ENCODE results near the gene TMEM132C.
"Not testable (repeated sequence)": the region's sequence is repeated elsewhere in the genome, so short reads cannot be mapped to it uniquely, and the experiment has no call there.

Gene TMEM132C

GRCh38 chr12:128483526-128484255, 216.7 kb downstream of the TMEM132C start:
- Mint-ChIP-seq H3K27ac (no peak overlapping the region), H3K9me3 (peaks cover 14% of the 10 kb centered on the region), H3K4me3 (no peak overlapping the region), H3K36me3 (no peaks in the 10 kb centered on the region), H3K27me3 (no peaks in the 10 kb centered on the region), H3K4me1 (no peaks in the 10 kb centered on the region)
- CTCF ChIA-PET = no interaction called here
- DNase-seq = no peak

GRCh38 chr12:128497376-128497775, 230.4 kb downstream of the TMEM132C start:
- H3K4me3 Mint-ChIP-seq, H3K27ac Mint-ChIP-seq, H3K36me3 Mint-ChIP-seq, DNase-seq, H3K27me3 Mint-ChIP-seq, H3K9me3 Mint-ChIP-seq, H3K4me1 Mint-ChIP-seq: not testable (repeated sequence)
- CTCF ChIA-PET = interaction anchor here (0.8 kb wide), 1 partner anchor 900 kb away, joined by 3 read pairs; no protein-coding TSS in a partner anchor

DNA sequence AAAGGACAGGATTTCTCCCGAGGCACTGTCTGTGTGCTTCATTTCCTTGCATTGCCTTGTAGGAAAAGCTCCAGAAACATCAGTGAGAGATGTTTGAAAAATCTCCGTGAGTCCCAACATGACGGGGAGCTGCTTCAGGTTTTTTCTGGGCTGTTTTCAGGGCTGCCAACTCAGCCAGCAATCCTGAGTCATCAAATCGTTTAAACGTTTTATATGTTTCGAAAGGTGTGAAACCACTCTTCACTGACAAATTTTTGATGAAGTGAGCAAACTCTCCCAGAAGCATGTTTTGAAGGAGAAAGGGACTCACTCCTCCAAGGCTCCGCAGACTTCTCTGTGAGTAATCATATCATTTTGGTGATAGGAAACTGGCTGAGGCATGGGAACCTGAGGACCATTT, 240.5 kb downstream of the TMEM132C start:
- Mint-ChIP-seq H3K27me3 (no peaks in the 10 kb centered on the region), H3K27ac (no peak overlapping the region), H3K36me3 (no peaks in the 10 kb centered on the region), H3K4me1 (no peaks in the 10 kb centered on the region), H3K9me3 (peaks cover 41% of the 10 kb centered on the region), H3K4me3 (no peak overlapping the region)
- CTCF ChIA-PET = no interaction called here
- no peak for DNase-seq

DNA sequence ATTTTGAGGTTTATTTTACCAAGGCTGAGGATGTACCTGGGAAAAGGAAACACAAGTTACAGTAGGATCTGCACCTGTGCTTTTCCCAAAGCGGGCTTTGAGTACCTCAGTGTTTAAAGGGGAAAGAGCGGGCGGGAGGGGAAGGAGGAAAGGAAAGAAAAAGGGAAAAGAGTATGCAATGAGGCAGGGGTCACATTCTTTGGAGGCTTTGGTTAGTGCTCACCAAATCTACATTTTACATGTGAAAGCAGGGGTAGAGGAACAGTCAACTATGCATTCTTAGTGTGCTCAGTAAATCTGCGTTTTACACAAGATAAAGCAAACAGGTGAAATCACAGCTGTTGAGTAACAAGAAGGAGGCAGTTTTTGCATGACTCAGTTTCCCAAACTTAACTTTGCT, 242.2 kb downstream of the TMEM132C start:
- Mint-ChIP-seq H3K4me3 (no peak overlapping the region), H3K27me3 (no peaks in the 10 kb centered on the region), H3K27ac (no peak overlapping the region), H3K36me3 (peaks cover 2% of the 10 kb centered on the region), H3K4me1 (no peaks in the 10 kb centered on the region), H3K9me3 (peaks cover 50% of the 10 kb centered on the region)
- CTCF ChIA-PET = no interaction called here
- DNase-seq = no peak

DNA sequence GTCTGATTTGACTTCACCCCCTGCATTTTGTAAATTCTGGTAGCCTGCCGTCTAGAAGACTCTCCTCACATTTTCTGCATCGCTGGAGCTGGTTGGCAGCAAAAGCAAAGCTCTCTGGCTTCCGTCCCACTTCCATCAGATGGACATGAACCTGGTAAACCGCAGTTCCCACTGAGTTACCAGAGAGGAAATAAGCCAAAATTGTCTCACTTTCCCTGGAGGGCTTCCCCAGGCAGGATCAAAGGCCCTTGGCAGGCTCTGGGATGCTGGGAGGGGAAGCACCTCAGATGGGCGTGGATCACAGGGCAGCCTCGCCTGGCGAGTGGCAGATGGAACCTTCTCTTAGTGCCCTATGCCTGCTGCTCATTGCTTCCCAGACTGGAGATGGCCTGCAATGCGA, 243.5 kb downstream of the TMEM132C start:
- Mint-ChIP-seq H3K9me3 (peaks cover 58% of the 10 kb centered on the region), H3K36me3 (peaks cover 2% of the 10 kb centered on the region), H3K27ac (no peak overlapping the region), H3K27me3 (no peaks in the 10 kb centered on the region), H3K4me3 (no peak overlapping the region), H3K4me1 (no peaks in the 10 kb centered on the region)
- CTCF ChIA-PET = no interaction called here
- DNase-seq = no peak

GRCh38 chr12:128513331-128513730, 246.4 kb downstream of the TMEM132C start:
- CTCF ChIA-PET = no interaction called here
- Mint-ChIP-seq H3K4me3 (no peak overlapping the region), H3K4me1 (no peaks in the 10 kb centered on the region)

DNA sequence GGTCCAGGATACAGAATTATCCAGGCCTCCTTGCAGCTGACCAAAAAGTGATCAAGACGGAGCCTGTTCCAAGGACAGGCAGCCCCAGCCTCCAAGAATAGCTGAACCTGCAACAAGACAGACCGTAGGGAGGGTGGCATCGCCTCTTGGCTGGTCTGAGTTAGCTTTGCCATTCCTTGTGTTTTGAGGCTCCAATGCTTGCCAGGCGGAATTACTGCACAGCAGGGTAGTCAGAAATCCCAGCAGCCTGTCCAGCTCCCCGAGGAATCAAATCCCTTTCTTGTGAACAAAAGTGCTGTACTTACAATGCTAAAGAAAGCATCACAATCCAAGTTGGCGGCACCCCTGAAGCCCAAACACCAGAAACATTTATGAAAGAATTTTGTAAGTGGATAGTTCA, 246.9 kb downstream of the TMEM132C start:
- Mint-ChIP-seq H3K27ac (no peak overlapping the region), H3K9me3 (peaks cover 51% of the 10 kb centered on the region), H3K4me3 (no peak overlapping the region), H3K27me3 (no peaks in the 10 kb centered on the region), H3K4me1 (no peaks in the 10 kb centered on the region), H3K36me3 (peaks cover 2% of the 10 kb centered on the region)
- DNase-seq = no peak
- CTCF ChIA-PET = no interaction called here

More at GRCh38 chr12:128513331-128513730, 246.4 kb downstream of the TMEM132C start:
- peaks cover 2% of the 10 kb centered on the region for H3K36me3 Mint-ChIP-seq
- no peaks in the 10 kb centered on the region for H3K27me3 Mint-ChIP-seq
- H3K9me3 Mint-ChIP-seq = peaks cover 54% of the 10 kb centered on the region
- DNase-seq = no peak
- no peak overlapping the region for H3K27ac Mint-ChIP-seq

DNA sequence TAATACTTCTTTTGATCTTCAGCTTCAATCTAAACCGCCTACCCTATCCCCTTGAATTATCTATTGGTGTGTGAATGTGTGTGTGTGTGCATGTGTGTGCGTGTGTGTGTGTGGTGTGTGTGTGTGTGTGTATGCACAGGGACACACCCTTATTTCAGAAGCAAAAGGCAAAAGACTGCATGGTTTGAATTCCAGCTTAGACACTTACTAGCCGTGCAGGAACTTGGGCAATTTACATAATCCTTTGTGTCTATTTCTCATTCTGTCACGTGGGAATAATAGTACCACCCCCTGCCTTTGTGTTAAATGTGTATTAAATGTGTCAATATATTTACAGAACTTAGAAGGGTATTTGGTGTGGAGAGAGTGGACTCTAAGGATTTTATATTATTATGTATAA, 251.7 kb downstream of the TMEM132C start:
- CTCF ChIA-PET = no interaction called here
- Mint-ChIP-seq H3K4me3 (no peak overlapping the region), H3K4me1 (no peaks in the 10 kb centered on the region), H3K36me3 (no peaks in the 10 kb centered on the region), H3K27me3 (no peaks in the 10 kb centered on the region), H3K27ac (no peak overlapping the region), H3K9me3 (peaks cover 24% of the 10 kb centered on the region)
- no peak for DNase-seq

DNA sequence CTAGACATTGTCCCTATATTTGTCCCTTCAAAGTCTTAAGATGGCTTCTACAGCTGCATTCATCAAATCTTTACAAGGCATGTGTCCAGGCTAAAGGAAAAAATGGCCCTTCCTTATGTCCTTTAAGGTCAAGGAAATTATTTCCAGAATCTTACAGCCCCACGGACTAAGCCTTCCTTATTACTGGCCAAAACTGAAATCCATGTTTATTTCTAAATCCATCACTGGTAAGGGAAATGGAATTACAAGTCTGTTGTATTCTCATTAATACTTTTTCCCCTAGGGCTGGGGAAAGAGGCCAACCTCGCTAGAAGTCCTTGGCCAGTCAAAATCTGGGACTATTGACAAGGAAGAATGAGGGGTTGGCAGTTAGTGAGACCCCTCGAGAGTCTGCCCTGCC, 252.5 kb downstream of the TMEM132C start:
- H3K9me3 Mint-ChIP-seq = peaks cover 26% of the 10 kb centered on the region
- DNase-seq = no peak
- H3K27me3 Mint-ChIP-seq = no peaks in the 10 kb centered on the region
- H3K27ac Mint-ChIP-seq = no peak overlapping the region
- H3K4me3 Mint-ChIP-seq = no peak overlapping the region
- H3K4me1 Mint-ChIP-seq = no peaks in the 10 kb centered on the region
- CTCF ChIA-PET = no interaction called here
- no peaks in the 10 kb centered on the region for H3K36me3 Mint-ChIP-seq

- no peaks in the 10 kb centered on the region for H3K36me3 Mint-ChIP-seq
These were observed 255.0 kb downstream of the TMEM132C start for GRCh38 chr12:128521981-128522380.

GRCh38 chr12:128524439-128524838, 257.5 kb downstream of the TMEM132C start:
- Mint-ChIP-seq H3K4me1 (no peaks in the 10 kb centered on the region), H3K27ac (no peak overlapping the region), H3K27me3 (no peaks in the 10 kb centered on the region), H3K4me3 (no peak overlapping the region), H3K36me3 (no peaks in the 10 kb centered on the region), H3K9me3 (peaks cover 13% of the 10 kb centered on the region)
- no peak for DNase-seq
- CTCF ChIA-PET = no interaction called here

More at GRCh38 chr12:128521981-128522380, 255.0 kb downstream of the TMEM132C start:
- H3K4me1 Mint-ChIP-seq = no peaks in the 10 kb centered on the region
- H3K9me3 Mint-ChIP-seq = peaks cover 19% of the 10 kb centered on the region
- CTCF ChIA-PET = no interaction called here
- no peak overlapping the region for H3K4me3 Mint-ChIP-seq
- no peaks in the 10 kb centered on the region for H3K27me3 Mint-ChIP-seq
- no peak overlapping the region for H3K27ac Mint-ChIP-seq
- DNase-seq = no peak

- H3K27me3 Mint-ChIP-seq = no peaks in the 10 kb centered on the region
- no peak for DNase-seq
- H3K4me1 Mint-ChIP-seq = no peaks in the 10 kb centered on the region
- CTCF ChIA-PET = no interaction called here
- H3K4me3 Mint-ChIP-seq = no peak overlapping the region
- H3K9me3 Mint-ChIP-seq = peaks cover 3% of the 10 kb centered on the region
- H3K27ac Mint-ChIP-seq = no peak overlapping the region
- no peaks in the 10 kb centered on the region for H3K36me3 Mint-ChIP-seq
These were observed 264.2 kb downstream of the TMEM132C start for GRCh38 chr12:128531170-128531569.

- DNase-seq = no peak
- CTCF ChIA-PET = no interaction called here
- Mint-ChIP-seq H3K4me3 (no peak overlapping the region), H3K9me3 (peaks cover 7% of the 10 kb centered on the region), H3K27ac (no peak overlapping the region), H3K36me3 (no peaks in the 10 kb centered on the region), H3K27me3 (no peaks in the 10 kb centered on the region), H3K4me1 (no peaks in the 10 kb centered on the region)
These were observed 267.9 kb downstream of the TMEM132C start for GRCh38 chr12:128534906-128535305.

GRCh38 chr12:128536810-128537209, 269.8 kb downstream of the TMEM132C start:
- no peak overlapping the region for H3K4me3 Mint-ChIP-seq
- DNase-seq = no peak
- H3K27me3 Mint-ChIP-seq = no peaks in the 10 kb centered on the region
- H3K27ac Mint-ChIP-seq = no peak overlapping the region
- peaks cover 13% of the 10 kb centered on the region for H3K9me3 Mint-ChIP-seq
- no peaks in the 10 kb centered on the region for H3K36me3 Mint-ChIP-seq
- H3K4me1 Mint-ChIP-seq = no peaks in the 10 kb centered on the region
- CTCF ChIA-PET = no interaction called here

- H3K27ac Mint-ChIP-seq = no peak overlapping the region
- peaks cover 13% of the 10 kb centered on the region for H3K9me3 Mint-ChIP-seq
- no peak for DNase-seq
- H3K4me3 Mint-ChIP-seq = no peak overlapping the region
- CTCF ChIA-PET = no interaction called here
- no peaks in the 10 kb centered on the region for H3K4me1 Mint-ChIP-seq
- H3K36me3 Mint-ChIP-seq = no peaks in the 10 kb centered on the region
- no peaks in the 10 kb centered on the region for H3K27me3 Mint-ChIP-seq
These were observed 270.7 kb downstream of the TMEM132C start for GRCh38 chr12:128537668-128538067.

- no peaks in the 10 kb centered on the region for H3K27me3 Mint-ChIP-seq
These were observed 275.9 kb downstream of the TMEM132C start for GRCh38 chr12:128542844-128543243.

More at GRCh38 chr12:128542844-128543243, 275.9 kb downstream of the TMEM132C start:
- peaks cover 9% of the 10 kb centered on the region for H3K9me3 Mint-ChIP-seq
- no peak overlapping the region for H3K27ac Mint-ChIP-seq
- CTCF ChIA-PET = no interaction called here
- DNase-seq = no peak
- H3K36me3 Mint-ChIP-seq = no peaks in the 10 kb centered on the region
- no peak overlapping the region for H3K4me3 Mint-ChIP-seq
- H3K4me1 Mint-ChIP-seq = no peaks in the 10 kb centered on the region

All from activated naive CD4-positive, alpha-beta T cell treated with anti-CD3 and anti-CD28 coated beads, Interleukin-2, amount 10 ng/mL, durations not matched to agents 7 days and 5 days (primary cell).